Measurements from ENCODE around the gene C19orf53.
A peak's percentile ranks its signal among the peaks of the same experiment; 100 is the strongest.

Gene C19orf53

DNA sequence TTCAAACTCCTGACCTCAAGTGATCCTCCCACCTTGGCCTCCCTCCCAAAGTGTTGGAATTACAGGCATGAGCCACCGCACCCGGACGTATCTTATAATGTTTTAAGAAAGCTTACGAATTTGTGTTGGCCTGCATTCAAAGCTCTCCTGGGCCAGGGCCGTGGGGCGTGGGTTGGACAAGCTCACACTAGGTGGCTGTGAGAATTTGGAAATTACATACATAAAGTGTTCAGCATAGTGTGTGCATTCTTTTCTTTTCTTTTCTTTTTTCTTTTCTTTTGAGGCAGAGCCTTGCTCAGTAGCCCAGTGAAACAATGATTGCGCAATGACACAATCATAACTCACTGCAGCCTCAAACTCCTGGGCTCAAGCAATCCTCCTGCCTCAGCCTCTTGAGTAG is 23.6 kb downstream of the C19orf53 start:
- Histone ChIP-seq H4K5ac (ENCODE audit: low read length) (no peak overlapping the region), H2BK5ac (ENCODE audit: low read length) (no peak overlapping the region), H3K4me3 (ENCODE audit: low read length) (no peak overlapping the region), H3K36me3 (ENCODE audit: control insufficient read depth, insufficient read depth, low read length) (no peaks in the 10 kb centered on the region), H3K27ac (ENCODE audit: low read depth, low read length) (no peak overlapping the region), H3K9ac (ENCODE audit: low read length) (no peak overlapping the region), H2BK15ac (replicated peaks; ENCODE audit: low read depth) (no peak overlapping the region), H3K27me3 (ENCODE audit: insufficient read depth, low read length, poor library complexity) (no peaks in the 10 kb centered on the region), H2AK5ac (ENCODE audit: low read length) (no peak overlapping the region), H3K79me1 (ENCODE audit: low read length) (peaks cover 8% of the 10 kb centered on the region), H3K79me2 (ENCODE audit: control insufficient read depth, insufficient read depth, low read length) (peaks cover 14% of the 10 kb centered on the region), H2BK120ac (ENCODE audit: low read depth, low read length) (no peak overlapping the region), H4K8ac (ENCODE audit: low read depth, low read length) (no peak overlapping the region), H3K4me2 (ENCODE audit: low read length) (no peak overlapping the region), H3K56ac (ENCODE audit: low read length) (no peak overlapping the region), H3K23ac (ENCODE audit: low read length) (no peak overlapping the region), H3K4me1 (ENCODE audit: control insufficient read depth, low read depth, low read length) (no peaks in the 10 kb centered on the region), H3K4ac (ENCODE audit: low read depth, low read length) (no peak overlapping the region), H3K18ac (ENCODE audit: low read length) (no peak overlapping the region)
- WGBS (ENCODE audit: extremely low coverage, insufficient coverage, low lambda C conversion rate), result no CpG with 5 or more reads among the region's 7 CpGs
- no peak for DNase-seq

GRCh38 chr19:13799669-13800068 is 25.4 kb downstream of the C19orf53 start:
- Histone ChIP-seq H3K27me3 (ENCODE audit: insufficient read depth, low read length, poor library complexity) (no peaks in the 10 kb centered on the region), H3K4me2 (ENCODE audit: low read length) (no peak overlapping the region), H3K9ac (ENCODE audit: low read length) (no peak overlapping the region), H2AK5ac (ENCODE audit: low read length) (no peak overlapping the region), H3K56ac (ENCODE audit: low read length) (no peak overlapping the region), H3K4ac (ENCODE audit: low read depth, low read length) (no peak overlapping the region), H3K4me1 (ENCODE audit: control insufficient read depth, low read depth, low read length) (no peaks in the 10 kb centered on the region), H3K4me3 (ENCODE audit: low read length) (no peak overlapping the region), H3K79me1 (ENCODE audit: low read length) (peaks cover 8% of the 10 kb centered on the region), H2BK5ac (ENCODE audit: low read length) (no peak overlapping the region), H2BK120ac (ENCODE audit: low read depth, low read length) (no peak overlapping the region), H3K79me2 (ENCODE audit: control insufficient read depth, insufficient read depth, low read length) (peaks cover 14% of the 10 kb centered on the region), H3K27ac (ENCODE audit: low read depth, low read length) (no peak overlapping the region), H4K8ac (ENCODE audit: low read depth, low read length) (no peak overlapping the region), H3K36me3 (ENCODE audit: control insufficient read depth, insufficient read depth, low read length) (no peaks in the 10 kb centered on the region), H3K23ac (ENCODE audit: low read length) (no peak overlapping the region), H3K18ac (ENCODE audit: low read length) (no peak overlapping the region), H2BK15ac (replicated peaks; ENCODE audit: low read depth) (no peak overlapping the region), H4K5ac (ENCODE audit: low read length) (no peak overlapping the region)
- WGBS (ENCODE audit: extremely low coverage, insufficient coverage, low lambda C conversion rate), result no CpG with 5 or more reads among the region's 22 CpGs
- no peak for DNase-seq

- H3K56ac ChIP-seq (ENCODE audit: low read length), result no peak overlapping the region
- H3K27ac ChIP-seq (ENCODE audit: low read depth, low read length), result no peak overlapping the region
- H3K18ac ChIP-seq (ENCODE audit: low read length), result no peak overlapping the region
- H3K79me1 ChIP-seq (ENCODE audit: low read length), result peaks cover 6% of the 10 kb centered on the region
- H2BK120ac ChIP-seq (ENCODE audit: low read depth, low read length), result no peak overlapping the region
- no peak for DNase-seq
- H3K27me3 ChIP-seq (ENCODE audit: insufficient read depth, low read length, poor library complexity), result no peaks in the 10 kb centered on the region
- H3K23ac ChIP-seq (ENCODE audit: low read length), result no peak overlapping the region
- no peak overlapping the region for H3K9ac ChIP-seq (ENCODE audit: low read length)
- H3K36me3 ChIP-seq (ENCODE audit: control insufficient read depth, insufficient read depth, low read length), result peaks cover 2% of the 10 kb centered on the region
- no peak overlapping the region for H2BK5ac ChIP-seq (ENCODE audit: low read length)
- H4K5ac ChIP-seq (ENCODE audit: low read length), result no peak overlapping the region
- H2AK5ac ChIP-seq (ENCODE audit: low read length), result no peak overlapping the region
- no peak overlapping the region for H3K4ac ChIP-seq (ENCODE audit: low read depth, low read length)
- no peaks in the 10 kb centered on the region for H3K4me1 ChIP-seq (ENCODE audit: control insufficient read depth, low read depth, low read length)
- H4K8ac ChIP-seq (ENCODE audit: low read depth, low read length), result no peak overlapping the region
- H2BK15ac ChIP-seq (replicated peaks; ENCODE audit: low read depth), result no peak overlapping the region
- no peaks in the 10 kb centered on the region for H3K79me2 ChIP-seq (ENCODE audit: control insufficient read depth, insufficient read depth, low read length)
- no CpG with 5 or more reads among the region's 9 CpGs for WGBS (ENCODE audit: extremely low coverage, insufficient coverage, low lambda C conversion rate)
- H3K4me2 ChIP-seq (ENCODE audit: low read length), result no peak overlapping the region
- no peak overlapping the region for H3K4me3 ChIP-seq (ENCODE audit: low read length)
Measured at GRCh38 chr19:13803038-13803437, 28.8 kb downstream of the C19orf53 start.

GRCh38 chr19:13804830-13805683 is 30.8 kb downstream of the C19orf53 start:
- Histone ChIP-seq H3K4me1 (ENCODE audit: control insufficient read depth, low read depth, low read length) (no peaks in the 10 kb centered on the region), H2AK5ac (ENCODE audit: low read length) (no peak overlapping the region), H3K4me3 (ENCODE audit: low read length) (no peak overlapping the region), H3K18ac (ENCODE audit: low read length) (no peak overlapping the region), H3K27ac (ENCODE audit: low read depth, low read length) (no peak overlapping the region), H3K9ac (ENCODE audit: low read length) (no peak overlapping the region), H3K4me2 (ENCODE audit: low read length) (no peak overlapping the region), H4K5ac (ENCODE audit: low read length) (no peak overlapping the region), H3K27me3 (ENCODE audit: insufficient read depth, low read length, poor library complexity) (no peaks in the 10 kb centered on the region), H3K36me3 (ENCODE audit: control insufficient read depth, insufficient read depth, low read length) (peaks cover 7% of the 10 kb centered on the region), H3K79me1 (ENCODE audit: low read length) (peaks cover 4% of the 10 kb centered on the region), H2BK120ac (ENCODE audit: low read depth, low read length) (no peak overlapping the region), H4K8ac (ENCODE audit: low read depth, low read length) (no peak overlapping the region), H2BK5ac (ENCODE audit: low read length) (no peak overlapping the region), H3K23ac (ENCODE audit: low read length) (no peak overlapping the region), H3K4ac (ENCODE audit: low read depth, low read length) (no peak overlapping the region), H2BK15ac (replicated peaks; ENCODE audit: low read depth) (no peak overlapping the region), H3K56ac (ENCODE audit: low read length) (no peak overlapping the region), H3K79me2 (ENCODE audit: control insufficient read depth, insufficient read depth, low read length) (no peaks in the 10 kb centered on the region)
- no CpG with 5 or more reads among the region's 35 CpGs for WGBS (ENCODE audit: extremely low coverage, insufficient coverage, low lambda C conversion rate)
- peak; percentile 80 for DNase-seq

- Histone ChIP-seq H3K4ac (ENCODE audit: low read depth, low read length) (no peak overlapping the region), H3K56ac (ENCODE audit: low read length) (no peak overlapping the region), H4K5ac (ENCODE audit: low read length) (no peak overlapping the region), H2AK5ac (ENCODE audit: low read length) (no peak overlapping the region), H3K27me3 (ENCODE audit: insufficient read depth, low read length, poor library complexity) (no peaks in the 10 kb centered on the region), H4K8ac (ENCODE audit: low read depth, low read length) (no peak overlapping the region), H3K4me3 (ENCODE audit: low read length) (no peak overlapping the region), H2BK15ac (replicated peaks; ENCODE audit: low read depth) (no peak overlapping the region), H3K23ac (ENCODE audit: low read length) (no peak overlapping the region), H3K79me2 (ENCODE audit: control insufficient read depth, insufficient read depth, low read length) (no peaks in the 10 kb centered on the region), H3K4me2 (ENCODE audit: low read length) (no peak overlapping the region), H3K36me3 (ENCODE audit: control insufficient read depth, insufficient read depth, low read length) (peaks cover 7% of the 10 kb centered on the region), H3K18ac (ENCODE audit: low read length) (no peak overlapping the region), H3K79me1 (ENCODE audit: low read length) (peaks cover 4% of the 10 kb centered on the region), H2BK5ac (ENCODE audit: low read length) (no peak overlapping the region), H3K27ac (ENCODE audit: low read depth, low read length) (no peak overlapping the region), H3K9ac (ENCODE audit: low read length) (no peak overlapping the region), H2BK120ac (ENCODE audit: low read depth, low read length) (no peak overlapping the region), H3K4me1 (ENCODE audit: control insufficient read depth, low read depth, low read length) (no peaks in the 10 kb centered on the region)
- 100% methylated on average over 1 of the region's 3 CpGs for WGBS (ENCODE audit: extremely low coverage, insufficient coverage, low lambda C conversion rate)
- DNase-seq, result no peak
Measured at GRCh38 chr19:13806728-13807127, 32.5 kb downstream of the C19orf53 start.

Data from mesendoderm (in vitro differentiated cells).